Memory B cell (primary cell): ENCODE measurements around the gene CSH2.
"Not testable (repeated sequence)": the region's sequence is repeated elsewhere in the genome, so short reads cannot be mapped to it uniquely, and the experiment has no call there.

Source experiments
- ATAC-seq: fragments of 150-1000 bp; cut with Tn5 transposase; 2 replicates; pipeline ENCODE4 v1.10.0; 2021; ENCODE audit warnings: low read depth, mild to moderate bottlenecking, moderate library complexity
- DNase-seq, 2 donors: peaks; one replicate each; pipeline ENCODE4 v3.0.0; 2022; ENCODE audit warnings: low spot score in 2 of 2
- H3K27ac Mint-ChIP-seq: one replicate; pipeline ENCODE4 v1.8.0; 2022; ENCODE audit warnings: mild to moderate bottlenecking, moderate library complexity, mixed read lengths
- H3K27me3 Mint-ChIP-seq: one replicate; pipeline ENCODE4 v1.8.0; 2022; ENCODE audit warnings: mixed read lengths
- H3K36me3 Mint-ChIP-seq: one replicate; pipeline ENCODE4 v1.8.0; 2022; ENCODE audit warnings: mild to moderate bottlenecking, mixed read lengths
- H3K4me1 Mint-ChIP-seq: one replicate; pipeline ENCODE4 v1.8.0; 2022; ENCODE audit warnings: mixed read lengths
- H3K4me3 Mint-ChIP-seq: one replicate; pipeline ENCODE4 v1.8.0; 2022; ENCODE audit warnings: mild to moderate bottlenecking, moderate library complexity, mixed read lengths
- H3K9me3 Mint-ChIP-seq: one replicate; pipeline ENCODE4 v1.8.0; 2022; ENCODE audit warnings: mixed read lengths

CSH2 gene

DNA sequence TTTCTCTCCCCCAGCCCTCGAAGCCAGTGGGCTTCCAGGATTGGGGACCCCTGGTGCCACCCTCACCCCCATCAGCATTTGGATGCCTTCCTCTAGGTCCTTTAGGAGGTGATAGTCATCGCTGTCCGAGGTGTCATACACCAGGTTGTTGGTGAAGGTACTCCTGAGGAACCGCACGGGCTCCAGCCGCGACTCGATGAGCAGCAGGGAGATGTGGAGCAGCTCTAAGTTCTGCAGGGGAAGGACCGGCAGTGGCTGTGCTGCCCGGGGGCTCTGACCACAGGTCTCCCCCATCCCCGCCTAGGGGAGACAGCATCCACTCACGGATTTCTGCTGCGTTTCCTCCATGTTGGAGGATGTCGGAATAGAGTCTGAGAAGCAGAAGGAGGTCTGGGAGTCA is 36.6 kb upstream of the CSH2 start:
- no peak overlapping the region for H3K27ac Mint-ChIP-seq
- H3K4me3 Mint-ChIP-seq, result no peak overlapping the region

GRCh38 chr17:63909586-63909985 is 36.1 kb upstream of the CSH2 start:
- not testable (repeated sequence) for H3K36me3 Mint-ChIP-seq, H3K27me3 Mint-ChIP-seq, ATAC-seq

More for the DNA sequence above, 36.6 kb upstream of the CSH2 start:
- peaks cover 10% of the 10 kb centered on the region for H3K4me1 Mint-ChIP-seq
- ATAC-seq, result no peak
- no peaks in the 10 kb centered on the region for H3K36me3 Mint-ChIP-seq
- no peaks in the 10 kb centered on the region for H3K9me3 Mint-ChIP-seq
- peaks cover 4% of the 10 kb centered on the region for H3K27me3 Mint-ChIP-seq
- no peak for DNase-seq

DNA sequence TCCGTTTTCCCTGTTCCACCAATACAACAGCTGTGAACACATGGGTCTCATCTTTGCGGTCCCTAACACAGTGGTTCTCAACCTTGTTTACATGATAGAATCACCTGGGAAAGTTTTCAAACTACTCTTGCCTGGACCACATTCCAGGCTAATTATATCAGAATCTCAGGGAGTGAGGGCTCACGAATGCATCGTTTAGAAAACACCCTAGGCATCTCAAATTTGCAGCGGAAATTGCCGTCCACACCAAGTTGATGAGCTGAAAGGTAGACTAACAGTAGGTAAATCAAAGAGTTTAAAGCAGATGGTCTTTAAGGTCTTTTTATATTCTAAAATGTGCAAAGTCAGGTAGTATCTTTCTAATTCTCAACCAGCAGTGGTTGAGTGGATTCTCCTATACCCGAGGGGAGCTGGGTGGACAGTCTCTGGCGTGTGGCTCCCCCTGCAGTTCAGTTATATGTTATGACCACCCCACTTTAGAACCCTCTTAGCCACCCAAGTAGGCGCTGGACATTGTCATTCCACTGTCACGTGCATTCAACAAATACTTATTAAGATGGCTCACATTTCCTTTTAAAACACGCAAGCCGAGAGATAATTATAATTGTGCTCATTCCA is 33.8 kb upstream of the CSH2 start:
- H3K4me1 Mint-ChIP-seq, DNase-seq, H3K27me3 Mint-ChIP-seq, H3K27ac Mint-ChIP-seq, H3K4me3 Mint-ChIP-seq, H3K9me3 Mint-ChIP-seq, H3K36me3 Mint-ChIP-seq: not testable (repeated sequence)
- ATAC-seq, result peak; percentile 37

More at GRCh38 chr17:63909586-63909985, 36.1 kb upstream of the CSH2 start:
- not testable (repeated sequence) for DNase-seq, H3K27ac Mint-ChIP-seq, H3K4me3 Mint-ChIP-seq, H3K4me1 Mint-ChIP-seq, H3K9me3 Mint-ChIP-seq

GRCh38 chr17:63904796-63905195 is 31.3 kb upstream of the CSH2 start:
- H3K9me3 Mint-ChIP-seq, ATAC-seq, H3K36me3 Mint-ChIP-seq, H3K4me3 Mint-ChIP-seq, H3K4me1 Mint-ChIP-seq, DNase-seq, H3K27ac Mint-ChIP-seq, H3K27me3 Mint-ChIP-seq: not testable (repeated sequence)

GRCh38 chr17:63903787-63904201 is 30.3 kb upstream of the CSH2 start:
- not testable (repeated sequence) for H3K4me3 Mint-ChIP-seq, H3K36me3 Mint-ChIP-seq

GRCh38 chr17:63901971-63902370 is 28.5 kb upstream of the CSH2 start:
- not testable (repeated sequence) for H3K36me3 Mint-ChIP-seq, ATAC-seq, H3K9me3 Mint-ChIP-seq, H3K27ac Mint-ChIP-seq, DNase-seq, H3K27me3 Mint-ChIP-seq, H3K4me3 Mint-ChIP-seq, H3K4me1 Mint-ChIP-seq

More at GRCh38 chr17:63903787-63904201, 30.3 kb upstream of the CSH2 start:
- H3K9me3 Mint-ChIP-seq, H3K27ac Mint-ChIP-seq, H3K4me1 Mint-ChIP-seq, H3K27me3 Mint-ChIP-seq: not testable (repeated sequence)
- peak; percentile 95 for ATAC-seq
- peak in 1 of 2 donors; percentile 67 for DNase-seq

DNA sequence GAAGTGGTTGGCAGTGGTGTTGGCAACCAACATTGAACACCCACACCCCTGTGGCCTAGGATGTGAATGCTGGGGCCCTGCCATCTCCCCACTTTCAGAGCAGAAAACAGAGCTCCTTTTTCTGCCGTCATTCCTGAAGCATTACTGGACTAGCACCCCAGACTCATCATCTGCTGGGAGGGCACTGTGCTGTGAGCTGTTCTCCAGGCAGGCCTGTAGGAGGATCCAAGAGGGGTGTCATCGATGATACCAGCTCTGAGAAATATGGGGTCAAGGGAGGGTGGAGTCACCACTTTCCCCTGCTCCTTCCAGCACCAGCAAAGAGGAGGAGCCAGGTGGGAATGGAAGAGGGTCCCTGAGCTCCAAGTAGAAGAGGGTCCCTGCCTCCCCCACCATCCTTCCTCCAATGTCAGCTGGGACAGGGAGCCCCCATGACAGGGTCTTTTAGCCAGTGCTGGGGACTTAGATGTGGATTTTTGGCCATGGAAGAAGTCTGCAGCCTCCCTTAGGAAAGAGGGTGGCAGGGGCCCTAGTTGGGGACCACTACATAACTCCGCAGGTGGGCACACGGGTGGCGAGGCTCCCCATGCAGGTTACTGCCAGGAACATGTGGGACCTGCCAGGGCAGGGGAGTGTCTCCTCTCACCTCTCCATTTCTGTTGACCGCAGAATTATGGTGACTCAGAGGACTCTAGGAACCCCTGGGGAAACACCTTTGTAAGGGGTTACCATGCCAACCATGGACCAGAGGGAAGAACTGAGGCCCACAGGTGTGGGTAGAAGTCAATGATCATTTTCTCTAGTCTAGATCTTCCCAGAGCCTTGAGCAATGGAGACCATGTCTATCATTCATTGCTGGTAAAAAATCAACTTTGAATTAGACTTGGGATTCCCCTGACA is 25.7 kb upstream of the CSH2 start:
- not testable (repeated sequence) for H3K36me3 Mint-ChIP-seq, H3K27ac Mint-ChIP-seq, DNase-seq

GRCh38 chr17:63896524-63897354 is 23.3 kb upstream of the CSH2 start, which contains the start of gene CSH1:
Gene CSH1, minus strand, starts transcription at chr17:63896574. Its CDS starts 63 bp downstream, at chr17:63896511.
- H3K9me3 Mint-ChIP-seq, DNase-seq, H3K27me3 Mint-ChIP-seq, H3K4me1 Mint-ChIP-seq, H3K4me3 Mint-ChIP-seq, H3K36me3 Mint-ChIP-seq, H3K27ac Mint-ChIP-seq: not testable (repeated sequence)
- ATAC-seq, result peak; percentile 67

More for the DNA sequence above, 25.7 kb upstream of the CSH2 start:
- not testable (repeated sequence) for H3K9me3 Mint-ChIP-seq, H3K4me3 Mint-ChIP-seq, H3K27me3 Mint-ChIP-seq, H3K4me1 Mint-ChIP-seq
- peak; percentile 18 for ATAC-seq

DNA sequence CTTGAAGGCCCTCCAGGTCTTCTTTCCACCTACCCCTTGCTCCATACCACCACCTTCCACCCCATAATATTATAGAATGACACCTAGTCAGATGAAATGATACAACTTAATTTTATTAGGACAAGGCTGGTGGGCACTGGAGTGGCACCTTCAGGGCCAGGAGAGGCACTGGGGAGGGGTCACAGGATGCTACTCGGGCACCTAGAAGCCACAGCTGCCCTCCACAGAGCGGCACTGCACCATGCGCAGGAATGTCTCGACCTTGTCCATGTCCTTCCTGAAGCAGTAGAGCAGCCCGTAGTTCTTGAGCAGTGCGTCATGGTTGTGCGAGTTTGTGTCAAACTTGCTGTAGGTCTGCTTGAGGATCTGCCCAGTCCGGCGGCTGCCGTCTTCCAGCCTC is 21.3 kb upstream of the CSH2 start:
- not testable (repeated sequence) for DNase-seq, H3K27ac Mint-ChIP-seq, H3K27me3 Mint-ChIP-seq, ATAC-seq, H3K4me1 Mint-ChIP-seq, H3K9me3 Mint-ChIP-seq, H3K36me3 Mint-ChIP-seq, H3K4me3 Mint-ChIP-seq

- not testable (repeated sequence) for H3K4me1 Mint-ChIP-seq, H3K27ac Mint-ChIP-seq, ATAC-seq, H3K27me3 Mint-ChIP-seq, H3K36me3 Mint-ChIP-seq, H3K9me3 Mint-ChIP-seq, H3K4me3 Mint-ChIP-seq, DNase-seq
Observed at GRCh38 chr17:63894021-63894420, 20.5 kb upstream of the CSH2 start.

- not testable (repeated sequence) for H3K4me1 Mint-ChIP-seq, H3K4me3 Mint-ChIP-seq, H3K27me3 Mint-ChIP-seq, H3K27ac Mint-ChIP-seq, H3K36me3 Mint-ChIP-seq, H3K9me3 Mint-ChIP-seq, ATAC-seq, DNase-seq
Observed at GRCh38 chr17:63892316-63893037, 19.0 kb upstream of the CSH2 start.

DNA sequence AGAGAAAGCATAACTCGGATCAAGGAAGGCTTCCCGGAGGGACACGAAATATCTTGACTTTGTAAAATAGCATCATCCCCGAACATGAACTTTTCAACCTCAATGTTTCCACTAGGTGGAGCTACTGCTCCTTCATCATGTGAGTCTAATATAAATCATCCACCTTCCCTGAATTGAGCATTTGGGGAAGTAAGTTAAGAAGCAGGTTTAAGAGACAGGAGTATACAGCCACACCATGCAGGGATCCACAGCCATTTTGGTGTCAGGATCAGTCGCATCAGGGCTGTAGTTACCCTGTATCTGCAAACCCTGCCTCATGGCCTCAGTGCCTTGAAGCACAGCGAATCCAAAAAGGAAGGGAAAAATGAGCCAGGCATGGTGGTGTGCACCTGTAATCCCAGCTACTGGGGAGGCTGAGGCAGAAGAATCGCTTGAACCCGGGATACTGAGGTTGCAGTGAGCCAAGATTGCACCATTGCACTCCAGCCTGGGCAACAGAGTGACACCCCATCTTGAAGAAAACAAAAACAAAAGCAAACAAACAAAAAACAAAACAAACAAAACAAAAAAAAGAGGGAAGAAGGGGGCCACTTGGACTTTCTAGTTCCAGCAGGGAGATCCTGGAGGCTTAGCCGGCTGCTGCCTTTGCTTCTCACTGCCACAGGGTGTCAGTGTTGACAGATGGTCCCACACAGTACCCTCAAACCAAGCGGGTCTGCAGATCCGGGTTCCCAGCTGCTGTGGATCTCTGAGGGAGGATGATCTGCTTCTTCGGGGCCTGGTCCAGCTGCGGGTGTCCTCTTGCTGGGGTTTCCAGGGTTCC is 15.8 kb upstream of the CSH2 start:
- not testable (repeated sequence) for H3K9me3 Mint-ChIP-seq, H3K27me3 Mint-ChIP-seq, H3K36me3 Mint-ChIP-seq, H3K4me1 Mint-ChIP-seq, H3K27ac Mint-ChIP-seq, DNase-seq
- H3K4me3 Mint-ChIP-seq, result peak overlapping the region; percentile 51
- peak; percentile 90 for ATAC-seq

GRCh38 chr17:63885119-63885518 is 11.6 kb upstream of the CSH2 start:
- H3K27ac Mint-ChIP-seq, H3K4me1 Mint-ChIP-seq, H3K27me3 Mint-ChIP-seq, H3K4me3 Mint-ChIP-seq, H3K36me3 Mint-ChIP-seq, H3K9me3 Mint-ChIP-seq, DNase-seq, ATAC-seq: not testable (repeated sequence)
